Keratinocyte (primary cell): ENCODE data around the gene ACSS2. TPM values are rescaled to one million over a fixed set of nuclear protein-coding genes. Genes with fewer than 3 reads are reported as not detected.

Source experiments
- DNase-seq: peaks from one replicate; pipeline ENCODE4 v3.0.0-alpha.2; 2011; ENCODE audit warnings: low read depth, missing footprints, low spot score
- FAIRE-seq: peaks from 2 replicates; lab custom pipeline; 2011; peaks lifted over from hg19 to GRCh38; lab: Jason Lieb, UNC
- H2AFZ ChIP-seq: 2 replicates; pipeline ENCODE4 v1.6.0; 2012; ENCODE audit warnings: low read length, control low read depth, inconsistent platforms; ENCODE audit not compliant: control insufficient read depth
- H3K27ac ChIP-seq: 2 replicates; pipeline ENCODE4 v1.5.1; 2011; ENCODE audit warnings: low read length; ENCODE audit not compliant: control insufficient read depth, insufficient read depth
- H3K27me3 ChIP-seq: 3 replicates; pipeline ENCODE4 v1.6.0; 2011; ENCODE audit warnings: low read length; ENCODE audit not compliant: control insufficient read depth, insufficient read depth; ENCODE audit errors: extremely low read depth
- H3K36me3 ChIP-seq, 2 experiments: 2 replicates in 1 of 2; 3 replicates in 1 of 2; pipeline ENCODE4 v1.5.1; 2011; ENCODE audit warnings: low read length in 2 of 2, mild to moderate bottlenecking in 1 of 2; ENCODE audit not compliant: control insufficient read depth in 2 of 2, insufficient read depth in 2 of 2; ENCODE audit errors: extremely low read depth in 1 of 2
- H3K4me1 ChIP-seq: 3 replicates; pipeline ENCODE4 v1.5.1; 2011; ENCODE audit warnings: low read length; ENCODE audit not compliant: control insufficient read depth, insufficient read depth; ENCODE audit errors: extremely low read depth
- H3K4me2 ChIP-seq: 3 replicates; pipeline ENCODE4 v1.6.0; 2011; ENCODE audit warnings: low read depth, low read length; ENCODE audit not compliant: control insufficient read depth, insufficient read depth; ENCODE audit errors: extremely low read depth
- H3K4me3 ChIP-seq, 3 experiments: fragments of 200-600 bp in 1 of 3; sonication (generic) in 1 of 3; 2 replicates in 2 of 3; 3 replicates in 1 of 3; pipeline ENCODE4 v1.5.1; 2011 to 2016; ENCODE audit warnings: low read length in 3 of 3, mild to moderate bottlenecking in 3 of 3, control low read depth in 2 of 3, inconsistent platforms in 1 of 3, low read depth in 1 of 3, mixed read lengths in 1 of 3, mixed run types in 1 of 3, moderate library complexity in 1 of 3; ENCODE audit not compliant: control insufficient read depth in 2 of 3, insufficient read depth in 2 of 3; ENCODE audit errors: extremely low read depth in 1 of 3
- H3K79me2 ChIP-seq: 2 replicates; pipeline ENCODE4 v1.6.0; 2012; ENCODE audit warnings: low read length; ENCODE audit not compliant: control insufficient read depth, insufficient read depth
- H3K9ac ChIP-seq: 3 replicates; pipeline ENCODE4 v1.6.0; 2011; ENCODE audit warnings: low read length; ENCODE audit not compliant: control insufficient read depth, insufficient read depth; ENCODE audit errors: extremely low read depth
- H3K9me1 ChIP-seq: 3 replicates; pipeline ENCODE4 v1.6.0; 2011; ENCODE audit warnings: low read length; ENCODE audit not compliant: control insufficient read depth, insufficient read depth; ENCODE audit errors: extremely low read depth
- H3K9me3 ChIP-seq: 2 replicates; pipeline ENCODE4 v1.5.1; 2012; ENCODE audit warnings: low read depth, low read length; ENCODE audit not compliant: control insufficient read depth
- H4K20me1 ChIP-seq: 3 replicates; pipeline ENCODE4 v1.6.0; 2011; ENCODE audit warnings: low read length; ENCODE audit not compliant: control insufficient read depth, insufficient read depth; ENCODE audit errors: extremely low read depth
- CTCF ChIP-seq, 3 experiments: IDR thresholded peaks in 1 of 3; conservative IDR thresholded peaks in 1 of 3; optimal IDR thresholded peaks in 1 of 3; 2 replicates in 2 of 3; 3 replicates in 1 of 3; pipeline versions ENCODE3 to v1.5.1; 2011; ENCODE audit warnings: low read length in 3 of 3, mild to moderate bottlenecking in 3 of 3, moderate library complexity in 2 of 3, control low read depth in 1 of 3, inconsistent platforms in 1 of 3; ENCODE audit not compliant: insufficient read depth in 2 of 3; ENCODE audit errors: extremely low read depth in 1 of 3
- EZH2 ChIP-seq: IDR thresholded peaks from one replicate; pipeline ENCODE4 v1.6.1; 2012; ENCODE audit warnings: inconsistent platforms, mild to moderate bottlenecking, low read length, moderate library complexity
- dilution Hi-C: fragments of 300-500 bp; cut with MboI; formaldehyde crosslinking; loops from one replicate; pipeline ENCODE4 v1.7.0; 2020; ENCODE audit warnings: low sequenced_read_pairs; ENCODE audit not compliant: extremely low pct_ligation_motif_present
- polyA plus RNA-seq, 5 experiments: library from polyadenylated mRNA; depleted of rRNA in 3 of 5; stranded (reverse) in 3 of 5; stranded (forward) in 1 of 5; unstranded in 1 of 5; fragments of >200 nt; gene quantifications; 1 replicate in 1 of 5; 2 replicates in 3 of 5; 3 replicates in 1 of 5; pipeline versions ENCODE4 v1.2.1 to v1.2.3, GENCODE V29; 2011 to 2012; ENCODE audit warnings: missing spikeins in 2 of 5, low read depth in 1 of 5, low replicate concordance in 1 of 5

Gene ACSS2
- polyA plus RNA-seq, 1 donor (not counting 4 experiments of a cell fraction or from before 2014, with no cell fraction given) = 90.6 TPM

- H3K36me3 ChIP-seq = no peaks in the 10 kb centered on the region
- H4K20me1 ChIP-seq = no peaks in the 10 kb centered on the region
- no peak overlapping the region for H2AFZ ChIP-seq
- FAIRE-seq = no peak
- no peak overlapping the region for H3K9ac ChIP-seq
- dilution Hi-C loops = no loop called here
- H3K9me3 ChIP-seq = no peaks in the 10 kb centered on the region
- no peaks in the 10 kb centered on the region for H3K4me1 ChIP-seq
- TF ChIP-seq CTCF (optimal IDR thresholded peaks at IDR 0.05 in 1 of 3, IDR thresholded peaks at IDR 0.05 in 1 of 3, conservative IDR thresholded peaks at IDR 0.05 in 1 of 3; ENCODE audit: extremely low read depth in 1 of 3, insufficient read depth in 2 of 3, low read length in 3 of 3) = no peak
- TF ChIP-seq EZH2 = no peak
- H3K79me2 ChIP-seq = no peaks in the 10 kb centered on the region
- DNase-seq = no peak
- H3K4me2 ChIP-seq = no peak overlapping the region
- no peaks in the 10 kb centered on the region for H3K9me1 ChIP-seq
- H3K27me3 ChIP-seq = no peaks in the 10 kb centered on the region
- no peak overlapping the region for H3K27ac ChIP-seq
- no peak overlapping the region for H3K4me3 ChIP-seq
Measured at GRCh38 chr20:34861386-34862084, 14.9 kb upstream of the ACSS2 start.

GRCh38 chr20:34862724-34863123, 13.7 kb upstream of the ACSS2 start:
- Histone ChIP-seq H3K9me3 (no peaks in the 10 kb centered on the region), H3K9ac (no peak overlapping the region), H3K4me2 (no peak overlapping the region), H3K27ac (no peak overlapping the region), H3K4me3 (no peak overlapping the region), H3K27me3 (no peaks in the 10 kb centered on the region), H3K36me3 (no peaks in the 10 kb centered on the region), H3K79me2 (no peaks in the 10 kb centered on the region), H2AFZ (no peak overlapping the region), H4K20me1 (no peaks in the 10 kb centered on the region), H3K4me1 (no peaks in the 10 kb centered on the region), H3K9me1 (no peaks in the 10 kb centered on the region)
- FAIRE-seq (no peak), DNase-seq (no peak)
- dilution Hi-C loops = no loop called here
- TF ChIP-seq EZH2 (no peak), CTCF (optimal IDR thresholded peaks at IDR 0.05 in 1 of 3, IDR thresholded peaks at IDR 0.05 in 1 of 3, conservative IDR thresholded peaks at IDR 0.05 in 1 of 3; ENCODE audit: extremely low read depth in 1 of 3, insufficient read depth in 2 of 3, low read length in 3 of 3) (no peak)
